Thymus (tissue), 11 donors: ENCODE results near the gene SOX10. TPM values are rescaled to one million over a fixed set of nuclear protein-coding genes. Genes with fewer than 3 reads are reported as not detected.

Experiments used
- DNase-seq, 9 donors: peaks; one replicate each; pipeline ENCODE4 v3.0.0-alpha.2; 2013; ENCODE audit warnings: low spot score in 9 of 9, low read depth in 6 of 9, missing footprints in 1 of 9
- H3K27ac ChIP-seq, 2 donors: one replicate each; pipeline ENCODE4 v1.5.1; 2013; ENCODE audit warnings: control low read depth in 1 of 2, low read depth in 1 of 2, low read length in 1 of 2, mild to moderate bottlenecking in 1 of 2, moderate library complexity in 1 of 2
- H3K27me3 ChIP-seq, 2 donors: one replicate each; pipeline ENCODE4 v1.5.1; 2013; ENCODE audit warnings: low read length in 1 of 2; ENCODE audit not compliant: control insufficient read depth in 2 of 2, insufficient read depth in 1 of 2
- H3K36me3 ChIP-seq, 2 donors: one replicate each; pipeline ENCODE4 v1.5.1; 2013; ENCODE audit warnings: low read length in 1 of 2, mild to moderate bottlenecking in 1 of 2, moderate library complexity in 1 of 2; ENCODE audit not compliant: control insufficient read depth in 2 of 2, insufficient read depth in 2 of 2
- H3K4me1 ChIP-seq, 2 donors: one replicate each; pipeline ENCODE4 v1.5.1; 2013; ENCODE audit warnings: low read length in 2 of 2; ENCODE audit not compliant: control insufficient read depth in 2 of 2, insufficient read depth in 2 of 2
- H3K4me3 ChIP-seq, 2 donors: one replicate each; pipeline ENCODE4 v1.5.1; 2013; ENCODE audit warnings: low read length in 2 of 2, control low read depth in 1 of 2, mild to moderate bottlenecking in 1 of 2
- H3K9me3 ChIP-seq, 2 donors: one replicate each; pipeline ENCODE4 v1.5.1; 2013; ENCODE audit warnings: low read length in 1 of 2, mild to moderate bottlenecking in 1 of 2; ENCODE audit not compliant: control insufficient read depth in 2 of 2, insufficient read depth in 1 of 2
- WGBS: extraction: QIAGEN DNeasy Blood & Tissue Kit; methylation state at CpG from one replicate; pipeline ENCODE4 v1.1.7; 2013; 5-methylcytosine and 5-hydroxymethylcytosine counted together
- polyA plus RNA-seq: library from polyadenylated mRNA; stranded (reverse); fragments of 200-250 nt; gene quantifications from one replicate; pipeline ENCODE4 v1.2.3, GENCODE V29; 2013
- total RNA-seq: library from RNA; stranded (reverse); fragments of 120-200 nt; gene quantifications from one replicate; pipeline ENCODE4 v1.2.4, GENCODE V29; 2013
- donor health status: healthy.

The SOX10 gene
- total and polyA plus RNA-seq, 2 donors = under 0.01 to 0.43 TPM

- Histone ChIP-seq H3K9me3 (no peaks in the 10 kb centered on the region), H3K4me3 (no peak overlapping the region), H3K27me3 (no peaks in the 10 kb centered on the region), H3K36me3 (peaks cover 8 to 9% of the 10 kb centered on the region in 2 donors), H3K4me1 (no peaks in the 10 kb centered on the region), H3K27ac (no peak overlapping the region)
- no peak for DNase-seq
- 97% methylated on average over 12 of the region's 12 CpGs for WGBS
Observed at GRCh38 chr22:37943136-37943824, 41.1 kb downstream of the SOX10 start.

- Histone ChIP-seq H3K27ac (no peak overlapping the region), H3K27me3 (no peaks in the 10 kb centered on the region), H3K9me3 (no peaks in the 10 kb centered on the region), H3K4me3 (no peak overlapping the region), H3K36me3 (peaks cover 9% of the 10 kb centered on the region in 2 donors), H3K4me1 (no peaks in the 10 kb centered on the region)
- WGBS = 97% methylated on average over 8 of the region's 8 CpGs
- DNase-seq = no peak
Observed at GRCh38 chr22:37942133-37942532, 42.2 kb downstream of the SOX10 start.

GRCh38 chr22:37940698-37941376, 43.5 kb downstream of the SOX10 start:
- WGBS = 95% methylated on average over 12 of the region's 12 CpGs
- Histone ChIP-seq H3K4me1 (no peaks in the 10 kb centered on the region), H3K9me3 (no peaks in the 10 kb centered on the region), H3K36me3 (peaks cover 12% of the 10 kb centered on the region in 2 donors), H3K27me3 (no peaks in the 10 kb centered on the region), H3K4me3 (no peak overlapping the region), H3K27ac (no peak overlapping the region)
- no peak for DNase-seq

GRCh38 chr22:37933711-37934376, 50.5 kb downstream of the SOX10 start:
- Histone ChIP-seq H3K27ac (no peak overlapping the region), H3K27me3 (no peaks in the 10 kb centered on the region), H3K9me3 (no peaks in the 10 kb centered on the region), H3K4me1 (peaks cover 3 to 8% of the 10 kb centered on the region in 2 donors), H3K36me3 (peaks cover 12 to 23% of the 10 kb centered on the region in 2 donors), H3K4me3 (no peak overlapping the region)
- DNase-seq = peak; percentile 24 to 81 (median 64)
- WGBS = 15% methylated on average over 13 of the region's 13 CpGs

- Histone ChIP-seq H3K27me3 (no peaks in the 10 kb centered on the region), H3K36me3 (peaks cover 14 to 23% of the 10 kb centered on the region in 2 donors), H3K27ac (no peak overlapping the region), H3K4me1 (peaks cover 3 to 8% of the 10 kb centered on the region in 2 donors), H3K9me3 (no peaks in the 10 kb centered on the region), H3K4me3 (no peak overlapping the region)
- 96% methylated on average over 21 of the region's 21 CpGs for WGBS
- no peak for DNase-seq
Observed at GRCh38 chr22:37932821-37933578, 51.4 kb downstream of the SOX10 start.

- Histone ChIP-seq H3K27ac (no peak overlapping the region), H3K9me3 (no peaks in the 10 kb centered on the region), H3K4me3 (no peak overlapping the region), H3K27me3 (no peaks in the 10 kb centered on the region), H3K36me3 (peaks cover 14 to 27% of the 10 kb centered on the region in 2 donors), H3K4me1 (peaks cover 3 to 8% of the 10 kb centered on the region in 2 donors)
- no peak for DNase-seq
- WGBS = 97% methylated on average over 10 of the region's 10 CpGs
Observed at GRCh38 chr22:37932401-37932800, 52.0 kb downstream of the SOX10 start.

- H3K27me3 ChIP-seq = no peaks in the 10 kb centered on the region
- WGBS = 97% methylated on average over 6 of the region's 6 CpGs
- H3K36me3 ChIP-seq = peaks cover 16 to 27% of the 10 kb centered on the region in 2 donors
- no peaks in the 10 kb centered on the region for H3K9me3 ChIP-seq
- H3K4me1 ChIP-seq = peaks cover 3 to 8% of the 10 kb centered on the region in 2 donors
- no peak overlapping the region for H3K27ac ChIP-seq
- H3K4me3 ChIP-seq = no peak overlapping the region
- no peak for DNase-seq
Observed at GRCh38 chr22:37931893-37932389, 52.4 kb downstream of the SOX10 start.

- DNase-seq = no peak
- Histone ChIP-seq H3K27me3 (no peaks in the 10 kb centered on the region), H3K9me3 (no peaks in the 10 kb centered on the region), H3K4me1 (peaks cover 3 to 8% of the 10 kb centered on the region in 2 donors), H3K27ac (no peak overlapping the region), H3K4me3 (no peak overlapping the region), H3K36me3 (peaks cover 19 to 33% of the 10 kb centered on the region in 2 donors)
- 96% methylated on average over 2 of the region's 2 CpGs for WGBS
Observed at GRCh38 chr22:37930952-37931440, 53.4 kb downstream of the SOX10 start.
